Activated CD4-positive, alpha-beta T cell treated with anti-CD3 and anti-CD28 coated beads, Interleukin-2, amount 50 U/mL, for 16 hours (primary cell): ENCODE data around the gene SLC7A10.

Experiments
- DNase-seq: peaks from one replicate; pipeline ENCODE4 v3.0.0-alpha.2; 2020

Gene SLC7A10

GRCh38 chr19:33254245-33254824, 28.7 kb upstream of the SLC7A10 start:
- DNase-seq = no peak

GRCh38 chr19:33252971-33253370, 27.3 kb upstream of the SLC7A10 start:
- no peak for DNase-seq

- DNase-seq = no peak
Measured at GRCh38 chr19:33252418-33252962, 26.8 kb upstream of the SLC7A10 start.

- DNase-seq = no peak
Measured at GRCh38 chr19:33251526-33252090, 26.0 kb upstream of the SLC7A10 start.

GRCh38 chr19:33251076-33251475, 25.4 kb upstream of the SLC7A10 start:
- DNase-seq = no peak

- DNase-seq = no peak
Measured at GRCh38 chr19:33250500-33250899, 24.9 kb upstream of the SLC7A10 start.

- DNase-seq = no peak
Measured at GRCh38 chr19:33249740-33250366, 24.2 kb upstream of the SLC7A10 start.

GRCh38 chr19:33248954-33249613, 23.4 kb upstream of the SLC7A10 start:
- DNase-seq = no peak

- no peak for DNase-seq
Measured at GRCh38 chr19:33248553-33248953, 22.9 kb upstream of the SLC7A10 start.

GRCh38 chr19:33248104-33248503, 22.5 kb upstream of the SLC7A10 start:
- no peak for DNase-seq

- no peak for DNase-seq
Measured at GRCh38 chr19:33247441-33247819, 21.8 kb upstream of the SLC7A10 start.

- no peak for DNase-seq
Measured at GRCh38 chr19:33246709-33247440, 21.2 kb upstream of the SLC7A10 start.

GRCh38 chr19:33245948-33246708, 20.5 kb upstream of the SLC7A10 start:
- DNase-seq = peak; percentile 20

- DNase-seq = no peak
Measured at GRCh38 chr19:33242911-33243310, 17.3 kb upstream of the SLC7A10 start.

GRCh38 chr19:33242131-33242530, 16.5 kb upstream of the SLC7A10 start:
- DNase-seq = no peak

GRCh38 chr19:33241530-33242101, 16.0 kb upstream of the SLC7A10 start:
- peak; percentile 18 for DNase-seq

- no peak for DNase-seq
Measured at GRCh38 chr19:33241091-33241529, 15.5 kb upstream of the SLC7A10 start.

- no peak for DNase-seq
Measured at GRCh38 chr19:33240181-33240771, 14.6 kb upstream of the SLC7A10 start.

GRCh38 chr19:33239223-33239975, 13.7 kb upstream of the SLC7A10 start:
- no peak for DNase-seq

GRCh38 chr19:33238481-33239149, 13.0 kb upstream of the SLC7A10 start:
- no peak for DNase-seq
